DMS 273 treated with DMSO at 0.1 percent for 48 hours (cell line): ENCODE data around the gene ZBED6.
"Not testable (repeated sequence)": the region's sequence is repeated elsewhere in the genome, so short reads cannot be mapped to it uniquely, and the experiment has no call there.

Experiments used
- DNase-seq: peaks from one replicate; lab custom pipeline; 2025; lab: John Stamatoyannopoulos, UW

ZBED6 gene

GRCh38 chr1:203795441-203796235 lies at the start of gene ZBED6, which contains the start of gene ZC3H11A:
Gene ZBED6 (plus strand): TSS chr1:203795623. CDS start chr1:203797523, 1,900 bp downstream.
Gene ZC3H11A (plus strand): TSS chr1:203795623. CDS start chr1:203817071, 21,448 bp downstream.
- peak; percentile 96 for DNase-seq

GRCh38 chr1:203746281-203746680 lies 49.1 kb upstream of the ZBED6 start:
- DNase-seq = no peak

- no peak for DNase-seq
These were observed 44.4 kb upstream of the ZBED6 start for GRCh38 chr1:203751051-203751450.

- DNase-seq = not testable (repeated sequence)
These were observed 43.6 kb upstream of the ZBED6 start for GRCh38 chr1:203751618-203752361.

- no peak for DNase-seq
These were observed 41.0 kb upstream of the ZBED6 start for GRCh38 chr1:203754455-203754864.

- DNase-seq = no peak
These were observed 39.4 kb upstream of the ZBED6 start for GRCh38 chr1:203756036-203756435.

GRCh38 chr1:203758749-203759148 lies 36.7 kb upstream of the ZBED6 start:
- DNase-seq = not testable (repeated sequence)

GRCh38 chr1:203760506-203760905 lies 34.9 kb upstream of the ZBED6 start:
- no peak for DNase-seq

- not testable (repeated sequence) for DNase-seq
These were observed 33.5 kb upstream of the ZBED6 start for GRCh38 chr1:203761958-203762357.

- no peak for DNase-seq
These were observed 31.9 kb upstream of the ZBED6 start for GRCh38 chr1:203763505-203763904.

- DNase-seq = no peak
These were observed 31.1 kb upstream of the ZBED6 start for GRCh38 chr1:203764105-203765028.

- no peak for DNase-seq
These were observed 30.2 kb upstream of the ZBED6 start, which contains the start of gene LAX1 for GRCh38 chr1:203765029-203765837. Gene LAX1 (plus strand): TSS chr1:203765183. CDS start chr1:203765566, 383 bp downstream.

GRCh38 chr1:203768256-203768655 lies 27.2 kb upstream of the ZBED6 start:
- no peak for DNase-seq

- DNase-seq = peak; percentile 94
These were observed 25.7 kb upstream of the ZBED6 start for GRCh38 chr1:203769505-203770343.

GRCh38 chr1:203771901-203772301 lies 23.5 kb upstream of the ZBED6 start:
- no peak for DNase-seq

- DNase-seq = no peak
These were observed 22.6 kb upstream of the ZBED6 start for GRCh38 chr1:203772836-203773235.

GRCh38 chr1:203776636-203777035 lies 18.8 kb upstream of the ZBED6 start:
- DNase-seq = no peak

GRCh38 chr1:203777596-203777995 lies 17.8 kb upstream of the ZBED6 start:
- no peak for DNase-seq

GRCh38 chr1:203778146-203778545 lies 17.3 kb upstream of the ZBED6 start:
- no peak for DNase-seq

- no peak for DNase-seq
These were observed 16.6 kb upstream of the ZBED6 start for GRCh38 chr1:203778789-203779188.
